Chondrocyte (in vitro differentiated cells): ENCODE measurements around the gene MRPL49. TPM values are rescaled to one million over a fixed set of nuclear protein-coding genes. Genes with fewer than 3 reads are reported as not detected.
A peak's percentile ranks its signal among the peaks of the same experiment; 100 is the strongest.

Experiments used
- DNase-seq: peaks from one replicate; pipeline ENCODE4 v3.0.0; 2021; ENCODE audit warnings: mixed read lengths, low spot score
- H3K27ac Mint-ChIP-seq: one replicate; pipeline ENCODE4 v1.8.0; 2021; ENCODE audit warnings: mild to moderate bottlenecking, moderate library complexity, mixed read lengths; ENCODE audit not compliant: unreplicated experiment
- H3K27me3 Mint-ChIP-seq: 2 replicates; pipeline ENCODE4 v1.8.0; 2021; ENCODE audit warnings: low read depth, mixed read lengths
- H3K36me3 Mint-ChIP-seq: 2 replicates; pipeline ENCODE4 v1.8.0; 2021; ENCODE audit warnings: low read depth, mixed read lengths
- H3K4me1 Mint-ChIP-seq: 2 replicates; pipeline ENCODE4 v1.8.0; 2021; ENCODE audit warnings: low read depth, mild to moderate bottlenecking, mixed read lengths
- H3K4me3 Mint-ChIP-seq: one replicate; pipeline ENCODE4 v1.8.0; 2021; ENCODE audit warnings: mild to moderate bottlenecking, moderate library complexity, mixed read lengths; ENCODE audit not compliant: unreplicated experiment
- H3K9me3 Mint-ChIP-seq: 2 replicates; pipeline ENCODE4 v1.8.0; 2021; ENCODE audit warnings: low read depth, mixed read lengths
- total RNA-seq: library from RNA; stranded (reverse); gene quantifications from 3 replicates; pipeline ENCODE4 v1.2.1, GENCODE V29; 2021
- TF ChIP-seq, protein P1 (sequence below): fragments of 200-600 bp; sonication (generic); IDR thresholded peaks from 2 replicates; pipeline ENCODE4 v1.5.0; 2021; ENCODE audit warnings: antibody characterized with exemption, mild to moderate bottlenecking, moderate library complexity

The MRPL49 gene
- total RNA-seq, 1 donor from 2014 or later, result 37.2 TPM

DNA sequence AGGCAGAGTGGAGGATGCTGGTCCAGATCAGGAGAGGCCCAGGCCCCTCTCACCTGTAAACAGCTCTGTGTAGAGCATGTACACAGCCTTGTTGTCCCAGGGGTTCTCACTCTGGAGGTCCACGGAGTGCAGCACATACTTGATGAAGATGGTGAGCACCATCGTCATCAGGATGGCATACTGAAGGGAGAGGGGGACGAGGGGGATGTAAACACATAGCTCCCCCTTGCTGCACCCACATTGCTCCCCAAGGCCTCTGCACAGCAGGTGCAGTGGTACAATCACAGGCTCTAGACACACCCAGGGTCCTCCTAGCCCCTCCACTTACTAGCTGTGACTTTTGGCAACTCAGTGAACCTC is 9.3 kb downstream of the MRPL49 start:
- Mint-ChIP-seq H3K27me3 (no peaks in the 10 kb centered on the region), H3K4me1 (peaks cover 25% of the 10 kb centered on the region), H3K27ac (no peak overlapping the region), H3K36me3 (peaks cover 9% of the 10 kb centered on the region), H3K9me3 (no peaks in the 10 kb centered on the region), H3K4me3 (no peak overlapping the region)
- TF ChIP-seq, protein P1, sequence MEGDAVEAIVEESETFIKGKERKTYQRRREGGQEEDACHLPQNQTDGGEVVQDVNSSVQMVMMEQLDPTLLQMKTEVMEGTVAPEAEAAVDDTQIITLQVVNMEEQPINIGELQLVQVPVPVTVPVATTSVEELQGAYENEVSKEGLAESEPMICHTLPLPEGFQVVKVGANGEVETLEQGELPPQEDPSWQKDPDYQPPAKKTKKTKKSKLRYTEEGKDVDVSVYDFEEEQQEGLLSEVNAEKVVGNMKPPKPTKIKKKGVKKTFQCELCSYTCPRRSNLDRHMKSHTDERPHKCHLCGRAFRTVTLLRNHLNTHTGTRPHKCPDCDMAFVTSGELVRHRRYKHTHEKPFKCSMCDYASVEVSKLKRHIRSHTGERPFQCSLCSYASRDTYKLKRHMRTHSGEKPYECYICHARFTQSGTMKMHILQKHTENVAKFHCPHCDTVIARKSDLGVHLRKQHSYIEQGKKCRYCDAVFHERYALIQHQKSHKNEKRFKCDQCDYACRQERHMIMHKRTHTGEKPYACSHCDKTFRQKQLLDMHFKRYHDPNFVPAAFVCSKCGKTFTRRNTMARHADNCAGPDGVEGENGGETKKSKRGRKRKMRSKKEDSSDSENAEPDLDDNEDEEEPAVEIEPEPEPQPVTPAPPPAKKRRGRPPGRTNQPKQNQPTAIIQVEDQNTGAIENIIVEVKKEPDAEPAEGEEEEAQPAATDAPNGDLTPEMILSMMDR, result no peak
- DNase-seq, result peak; percentile 35

DNA sequence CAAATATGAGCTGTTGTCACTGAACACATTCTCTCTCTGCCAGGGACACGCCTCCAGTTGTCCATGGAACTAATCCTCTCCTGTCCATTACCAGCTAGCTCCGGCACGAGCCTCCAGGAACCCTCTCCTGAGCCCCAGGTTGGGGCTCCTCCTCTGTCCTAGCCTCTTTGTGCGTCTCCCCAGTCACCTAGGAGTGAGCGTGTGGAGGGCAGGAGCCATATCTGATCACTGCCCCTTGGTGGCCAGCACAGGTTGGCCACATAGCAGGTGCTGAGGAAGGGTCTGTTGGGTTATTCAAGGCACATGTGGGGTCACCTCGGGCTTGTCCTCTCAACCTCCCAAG is 9.7 kb downstream of the MRPL49 start:
- peak overlapping the region; percentile 41 for H3K27ac Mint-ChIP-seq
- peak; percentile 41 for DNase-seq
- peaks cover 25% of the 10 kb centered on the region for H3K4me1 Mint-ChIP-seq
- H3K36me3 Mint-ChIP-seq, result peaks cover 7% of the 10 kb centered on the region
- H3K27me3 Mint-ChIP-seq, result no peaks in the 10 kb centered on the region
- no peak overlapping the region for H3K4me3 Mint-ChIP-seq
- H3K9me3 Mint-ChIP-seq, result no peaks in the 10 kb centered on the region
- TF ChIP-seq, protein P1, result no peak

DNA sequence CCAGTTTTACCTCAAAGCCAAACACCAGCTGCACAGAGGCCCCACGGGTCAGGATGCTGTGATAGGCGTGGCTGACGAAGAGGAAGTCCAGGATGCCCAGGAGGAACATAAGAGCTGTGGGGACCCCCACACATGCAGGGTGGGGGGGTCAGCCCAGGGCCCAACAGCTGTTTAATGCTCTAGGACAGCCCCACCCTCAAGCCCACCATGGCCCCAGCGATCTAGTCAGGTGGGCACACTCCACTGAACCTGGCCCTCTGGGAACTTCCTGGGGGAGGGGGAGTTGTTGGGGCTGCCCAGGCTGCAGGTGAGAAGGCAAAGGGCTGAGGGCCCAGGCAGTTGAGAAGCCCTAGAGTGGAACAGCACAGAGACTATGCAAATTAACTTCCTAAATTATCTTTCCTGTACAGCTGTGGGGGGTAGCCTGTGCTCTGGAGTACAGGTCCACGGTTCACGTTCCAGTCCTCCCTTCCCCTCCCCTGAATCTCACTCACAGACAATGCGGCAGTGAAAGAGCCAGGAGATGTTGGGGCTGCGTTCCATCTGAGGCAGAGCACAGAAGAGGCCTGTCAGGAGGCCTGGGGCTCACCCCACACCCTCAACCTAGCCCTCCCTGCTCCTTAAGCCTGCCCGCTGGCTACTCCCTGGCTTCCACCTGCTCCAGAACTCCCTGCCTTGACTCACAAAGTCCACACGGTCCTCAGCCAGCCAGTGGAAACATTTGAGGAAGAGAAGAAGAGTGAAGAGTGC is 10.3 kb downstream of the MRPL49 start:
- H3K4me1 Mint-ChIP-seq, result peaks cover 25% of the 10 kb centered on the region
- TF ChIP-seq, protein P1, result no peak
- no peaks in the 10 kb centered on the region for H3K9me3 Mint-ChIP-seq
- H3K27ac Mint-ChIP-seq, result peak overlapping the region; percentile 41
- peak; percentile 59 for DNase-seq
- peaks cover 7% of the 10 kb centered on the region for H3K36me3 Mint-ChIP-seq
- H3K27me3 Mint-ChIP-seq, result no peaks in the 10 kb centered on the region
- peak overlapping the region; percentile 92 for H3K4me3 Mint-ChIP-seq

DNA sequence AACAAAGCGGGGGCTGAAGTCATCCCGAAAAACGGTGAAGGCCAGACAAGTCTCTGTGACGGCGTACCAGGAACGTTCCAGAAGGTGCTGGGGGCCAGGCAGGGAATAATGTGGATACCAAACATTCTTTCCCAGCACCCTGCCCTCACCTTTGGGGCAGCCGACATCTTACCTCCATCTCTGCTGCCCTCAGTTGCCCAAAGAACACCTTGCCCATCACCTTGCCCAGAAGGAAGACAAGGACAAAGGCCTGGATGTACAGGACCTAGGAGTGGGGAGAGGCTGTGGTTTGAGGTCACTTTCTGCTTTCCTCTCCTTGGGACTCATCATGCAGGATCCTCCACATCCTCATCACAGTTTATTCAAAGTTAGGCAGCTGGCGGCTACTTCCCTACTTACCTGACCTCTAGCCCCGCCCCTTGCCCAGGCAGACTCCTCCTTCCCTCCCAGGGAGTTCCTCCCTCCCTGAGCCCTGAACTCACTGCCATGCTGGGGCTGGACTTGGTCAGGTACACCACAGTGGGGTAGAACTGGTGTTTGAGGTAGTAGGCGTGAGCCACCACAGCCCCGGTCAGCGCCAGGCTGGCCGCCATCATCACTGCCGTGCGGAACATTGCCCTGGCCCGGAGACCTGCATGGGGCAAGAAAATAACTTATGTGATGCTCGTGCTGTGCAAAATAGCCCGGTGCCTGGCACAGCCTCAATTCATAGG is 11.0 kb downstream of the MRPL49 start:
- peak overlapping the region; percentile 92 for H3K4me3 Mint-ChIP-seq
- peaks cover 25% of the 10 kb centered on the region for H3K4me1 Mint-ChIP-seq
- no peaks in the 10 kb centered on the region for H3K27me3 Mint-ChIP-seq
- H3K9me3 Mint-ChIP-seq, result no peaks in the 10 kb centered on the region
- peaks cover 7% of the 10 kb centered on the region for H3K36me3 Mint-ChIP-seq
- TF ChIP-seq, protein P1, result no peak
- DNase-seq, result peak; percentile 49
- H3K27ac Mint-ChIP-seq, result peak overlapping the region; percentile 99

DNA sequence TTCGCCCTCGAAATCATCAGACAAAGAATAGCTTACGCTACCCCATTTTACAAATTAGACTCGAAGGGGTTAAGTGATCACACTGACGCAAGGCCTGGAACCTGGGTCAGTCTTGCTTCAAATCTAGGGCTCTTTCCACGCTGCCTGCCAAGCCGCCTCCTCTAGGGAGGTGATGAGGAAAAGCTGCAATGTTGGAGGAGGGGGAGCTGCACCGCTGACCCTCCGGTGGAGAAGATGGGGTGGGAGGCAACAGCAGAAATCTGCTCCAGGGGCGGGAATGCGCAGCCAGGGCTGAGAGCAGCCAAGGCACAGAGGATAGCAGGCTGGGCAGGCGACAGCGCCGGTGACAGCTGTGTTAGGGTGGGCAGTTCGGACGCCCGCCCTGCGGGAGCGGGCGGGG is 11.6 kb downstream of the MRPL49 start:
- H3K9me3 Mint-ChIP-seq, result no peaks in the 10 kb centered on the region
- TF ChIP-seq, protein P1, result no peak
- peaks cover 25% of the 10 kb centered on the region for H3K4me1 Mint-ChIP-seq
- H3K4me3 Mint-ChIP-seq, result peak overlapping the region; percentile 92
- no peaks in the 10 kb centered on the region for H3K27me3 Mint-ChIP-seq
- peaks cover 7% of the 10 kb centered on the region for H3K36me3 Mint-ChIP-seq
- H3K27ac Mint-ChIP-seq, result peak overlapping the region; percentile 99
- DNase-seq, result no peak
